Measurements from ENCODE around the gene TRAPPC2.

DNA sequence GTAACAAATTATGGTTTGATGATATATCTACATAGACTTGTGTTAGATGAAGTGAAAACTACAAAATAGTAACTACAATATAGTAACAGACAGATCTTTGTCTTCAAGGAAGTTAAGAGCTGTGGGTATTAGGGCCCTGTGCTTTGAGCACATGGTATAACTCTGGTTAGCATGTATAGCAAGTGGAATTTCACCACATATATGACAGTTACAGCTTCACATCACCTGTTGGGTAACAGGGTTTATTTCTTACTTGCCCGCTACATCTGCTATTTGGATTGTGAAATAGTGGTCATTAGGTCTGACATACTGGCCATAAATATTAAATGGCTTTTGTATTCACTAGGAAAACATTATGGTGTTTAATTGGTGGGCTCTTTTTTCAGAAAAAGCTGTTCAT lies 20.3 kb upstream of the TRAPPC2 start:
- TF ChIP-seq EZH2phosphoT487 (IDR thresholded peaks at IDR 0.05; ENCODE audit: borderline replicate concordance, low read depth) = no peak
- TF ChIP-seq USF1 (IDR thresholded peaks at IDR 0.05; ENCODE audit: borderline replicate concordance, low read depth) = no peak
- TF ChIP-seq RCOR1 (IDR thresholded peaks at IDR 0.05; ENCODE audit: low read length) = no peak
- TF ChIP-seq POLR2AphosphoS5 (IDR thresholded peaks at IDR 0.05; ENCODE audit: low read depth, low read length) = no peak
- no peak for TF ChIP-seq TAF1 (IDR thresholded peaks at IDR 0.05; ENCODE audit: borderline replicate concordance, low read depth, low read length)
- TF ChIP-seq, protein P1, sequence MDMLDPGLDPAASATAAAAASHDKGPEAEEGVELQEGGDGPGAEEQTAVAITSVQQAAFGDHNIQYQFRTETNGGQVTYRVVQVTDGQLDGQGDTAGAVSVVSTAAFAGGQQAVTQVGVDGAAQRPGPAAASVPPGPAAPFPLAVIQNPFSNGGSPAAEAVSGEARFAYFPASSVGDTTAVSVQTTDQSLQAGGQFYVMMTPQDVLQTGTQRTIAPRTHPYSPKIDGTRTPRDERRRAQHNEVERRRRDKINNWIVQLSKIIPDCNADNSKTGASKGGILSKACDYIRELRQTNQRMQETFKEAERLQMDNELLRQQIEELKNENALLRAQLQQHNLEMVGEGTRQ (IDR thresholded peaks at IDR 0.05; ENCODE audit: borderline replicate concordance, low read depth, low read length) = no peak
